ENCODE data around the gene FRAS1. TPM values are rescaled to one million over a fixed set of nuclear protein-coding genes. Genes with fewer than 3 reads are reported as not detected.

Gene FRAS1
- total and polyA plus RNA-seq, 4 donors: 0.08 to 1.4 (median 0.87) TPM; not detected in 1

- no peaks in the 10 kb centered on the region for H3K36me3 ChIP-seq (ENCODE audit: control insufficient read depth in 1 of 2, insufficient read depth in 2 of 2, low read length in 1 of 2)
- H3K4me3 ChIP-seq (ENCODE audit: low read length in 2 of 2): no peak overlapping the region
- ATAC-seq (ENCODE audit: low FRiP score) (no peak), DNase-seq (no peak)
- 15% methylated on average over 3 of the region's 3 CpGs for WGBS, 2 donors
- no peaks in the 10 kb centered on the region for H3K4me1 ChIP-seq (ENCODE audit: control insufficient read depth in 1 of 2, insufficient read depth in 2 of 2, low read length in 2 of 2)
- H3K27me3 ChIP-seq (ENCODE audit: control insufficient read depth in 1 of 2, insufficient read depth in 2 of 2, low read length in 1 of 2): no peaks in the 10 kb centered on the region
- intact Hi-C loops (cut with DNase I): loop anchor here in 1 of 2 donors (10.0 kb wide), 1 partner anchor 552 kb away; no protein-coding TSS in a partner anchor
- no peaks in the 10 kb centered on the region for H3K9me3 ChIP-seq (ENCODE audit: control insufficient read depth, low read length)
- no peak overlapping the region for H3K27ac ChIP-seq (ENCODE audit: low read depth in 1 of 2, low read length in 2 of 2)
Measured at GRCh38 chr4:78517050-78517652, 460.0 kb downstream of the FRAS1 start.

- Histone ChIP-seq H3K27me3 (ENCODE audit: control insufficient read depth in 1 of 2, insufficient read depth in 2 of 2, low read length in 1 of 2) (no peaks in the 10 kb centered on the region), H3K27ac (ENCODE audit: low read depth in 1 of 2, low read length in 2 of 2) (no peak overlapping the region), H3K9me3 (ENCODE audit: control insufficient read depth, low read length) (no peaks in the 10 kb centered on the region), H3K4me1 (ENCODE audit: control insufficient read depth in 1 of 2, insufficient read depth in 2 of 2, low read length in 2 of 2) (no peaks in the 10 kb centered on the region), H3K36me3 (ENCODE audit: control insufficient read depth in 1 of 2, insufficient read depth in 2 of 2, low read length in 1 of 2) (no peaks in the 10 kb centered on the region), H3K4me3 (ENCODE audit: low read length in 2 of 2) (no peak overlapping the region)
- no peak for ATAC-seq (ENCODE audit: low FRiP score)
- intact Hi-C loops (cut with DNase I): loop anchor here in 1 of 2 donors (10.0 kb wide), 1 partner anchor 554 kb away; no protein-coding TSS in a partner anchor
- WGBS, 2 donors: 77 to 81% methylated on average over 3 of the region's 3 CpGs
- DNase-seq: no peak
Measured at GRCh38 chr4:78518561-78518960, 461.4 kb downstream of the FRAS1 start.

- intact Hi-C loops (cut with DNase I): loop anchor here (10.0 kb wide), 2 partner anchors 555 to 565 kb away; no protein-coding TSS in a partner anchor
Measured at GRCh38 chr4:78519962-78520361, 462.8 kb downstream of the FRAS1 start.

GRCh38 chr4:78520808-78521226, 463.7 kb downstream of the FRAS1 start:
- Histone ChIP-seq H3K27me3 (ENCODE audit: control insufficient read depth in 1 of 2, insufficient read depth in 2 of 2, low read length in 1 of 2) (no peaks in the 10 kb centered on the region), H3K9me3 (ENCODE audit: control insufficient read depth, low read length) (no peaks in the 10 kb centered on the region), H3K27ac (ENCODE audit: low read depth in 1 of 2, low read length in 2 of 2) (no peak overlapping the region), H3K36me3 (ENCODE audit: control insufficient read depth in 1 of 2, insufficient read depth in 2 of 2, low read length in 1 of 2) (no peaks in the 10 kb centered on the region), H3K4me3 (ENCODE audit: low read length in 2 of 2) (no peak overlapping the region), H3K4me1 (ENCODE audit: control insufficient read depth in 1 of 2, insufficient read depth in 2 of 2, low read length in 2 of 2) (no peaks in the 10 kb centered on the region)
- no peak for DNase-seq
- intact Hi-C loops (cut with DNase I): loop anchor here in 1 of 2 donors (10.0 kb wide), 1 partner anchor 566 kb away; no protein-coding TSS in a partner anchor
- no peak for ATAC-seq (ENCODE audit: low FRiP score)
- WGBS, 2 donors: 3 to 9% methylated on average over 3 of the region's 3 CpGs

More at GRCh38 chr4:78519962-78520361, 462.8 kb downstream of the FRAS1 start:
- H3K4me3 ChIP-seq (ENCODE audit: low read length in 2 of 2): no peak overlapping the region
- no peak for DNase-seq
- H3K27me3 ChIP-seq (ENCODE audit: control insufficient read depth in 1 of 2, insufficient read depth in 2 of 2, low read length in 1 of 2): no peaks in the 10 kb centered on the region
- no peaks in the 10 kb centered on the region for H3K9me3 ChIP-seq (ENCODE audit: control insufficient read depth, low read length)
- H3K36me3 ChIP-seq (ENCODE audit: control insufficient read depth in 1 of 2, insufficient read depth in 2 of 2, low read length in 1 of 2): no peaks in the 10 kb centered on the region
- H3K4me1 ChIP-seq (ENCODE audit: control insufficient read depth in 1 of 2, insufficient read depth in 2 of 2, low read length in 2 of 2): no peaks in the 10 kb centered on the region
- ATAC-seq (ENCODE audit: low FRiP score): no peak
- whole genome bisulfite sequencing, 2 donors: 83 to 87% methylated on average over 3 of the region's 3 CpGs
- no peak overlapping the region for H3K27ac ChIP-seq (ENCODE audit: low read depth in 1 of 2, low read length in 2 of 2)

- intact Hi-C loops (cut with DNase I): loop anchor here in 1 of 2 donors (10.0 kb wide), 1 partner anchor 569 kb away; no protein-coding TSS in a partner anchor
- H3K36me3 ChIP-seq (ENCODE audit: control insufficient read depth in 1 of 2, insufficient read depth in 2 of 2, low read length in 1 of 2): no peaks in the 10 kb centered on the region
- no peaks in the 10 kb centered on the region for H3K4me1 ChIP-seq (ENCODE audit: control insufficient read depth in 1 of 2, insufficient read depth in 2 of 2, low read length in 2 of 2)
- ATAC-seq (ENCODE audit: low FRiP score) (no peak), DNase-seq (no peak)
- no peaks in the 10 kb centered on the region for H3K27me3 ChIP-seq (ENCODE audit: control insufficient read depth in 1 of 2, insufficient read depth in 2 of 2, low read length in 1 of 2)
- H3K9me3 ChIP-seq (ENCODE audit: control insufficient read depth, low read length): no peaks in the 10 kb centered on the region
- H3K4me3 ChIP-seq (ENCODE audit: low read length in 2 of 2): no peak overlapping the region
- no peak overlapping the region for H3K27ac ChIP-seq (ENCODE audit: low read depth in 1 of 2, low read length in 2 of 2)
- WGBS, 2 donors: 0 to 92% methylated on average over 1 of the region's 1 CpG
Measured at GRCh38 chr4:78524009-78524408, 466.9 kb downstream of the FRAS1 start.

GRCh38 chr4:78525559-78525958, 468.4 kb downstream of the FRAS1 start:
- H3K36me3 ChIP-seq (ENCODE audit: control insufficient read depth in 1 of 2, insufficient read depth in 2 of 2, low read length in 1 of 2): no peaks in the 10 kb centered on the region
- DNase-seq: no peak
- intact Hi-C loops (cut with DNase I): loop anchor here in 1 of 2 donors (10.0 kb wide), 1 partner anchor 571 kb away; no protein-coding TSS in a partner anchor
- peaks cover 2% of the 10 kb centered on the region for H3K9me3 ChIP-seq (ENCODE audit: control insufficient read depth, low read length)
- no peaks in the 10 kb centered on the region for H3K4me1 ChIP-seq (ENCODE audit: control insufficient read depth in 1 of 2, insufficient read depth in 2 of 2, low read length in 2 of 2)
- H3K27me3 ChIP-seq (ENCODE audit: control insufficient read depth in 1 of 2, insufficient read depth in 2 of 2, low read length in 1 of 2): no peaks in the 10 kb centered on the region
- no peak overlapping the region for H3K27ac ChIP-seq (ENCODE audit: low read depth in 1 of 2, low read length in 2 of 2)
- H3K4me3 ChIP-seq (ENCODE audit: low read length in 2 of 2): no peak overlapping the region
- no peak for ATAC-seq (ENCODE audit: low FRiP score)
- WGBS, 2 donors: 86 to 89% methylated on average over 3 of the region's 3 CpGs

GRCh38 chr4:78527103-78527502, 470.0 kb downstream of the FRAS1 start:
- Histone ChIP-seq H3K4me3 (ENCODE audit: low read length in 2 of 2) (no peak overlapping the region), H3K27ac (ENCODE audit: low read depth in 1 of 2, low read length in 2 of 2) (no peak overlapping the region), H3K4me1 (ENCODE audit: control insufficient read depth in 1 of 2, insufficient read depth in 2 of 2, low read length in 2 of 2) (no peaks in the 10 kb centered on the region), H3K36me3 (ENCODE audit: control insufficient read depth in 1 of 2, insufficient read depth in 2 of 2, low read length in 1 of 2) (no peaks in the 10 kb centered on the region), H3K9me3 (ENCODE audit: control insufficient read depth, low read length) (peaks cover 2% of the 10 kb centered on the region), H3K27me3 (ENCODE audit: control insufficient read depth in 1 of 2, insufficient read depth in 2 of 2, low read length in 1 of 2) (no peaks in the 10 kb centered on the region)
- 94 to 98% methylated on average over 1 of the region's 1 CpG for WGBS, 2 donors
- DNase-seq (no peak), ATAC-seq (ENCODE audit: low FRiP score) (no peak)
- intact Hi-C loops (cut with DNase I): loop anchor here in 1 of 2 donors (10.0 kb wide), 1 partner anchor 572 kb away; no protein-coding TSS in a partner anchor

GRCh38 chr4:78527555-78527954, 470.4 kb downstream of the FRAS1 start:
- Histone ChIP-seq H3K27ac (ENCODE audit: low read depth in 1 of 2, low read length in 2 of 2) (no peak overlapping the region), H3K9me3 (ENCODE audit: control insufficient read depth, low read length) (peaks cover 2% of the 10 kb centered on the region), H3K27me3 (ENCODE audit: control insufficient read depth in 1 of 2, insufficient read depth in 2 of 2, low read length in 1 of 2) (no peaks in the 10 kb centered on the region), H3K4me3 (ENCODE audit: low read length in 2 of 2) (no peak overlapping the region), H3K4me1 (ENCODE audit: control insufficient read depth in 1 of 2, insufficient read depth in 2 of 2, low read length in 2 of 2) (no peaks in the 10 kb centered on the region), H3K36me3 (ENCODE audit: control insufficient read depth in 1 of 2, insufficient read depth in 2 of 2, low read length in 1 of 2) (no peaks in the 10 kb centered on the region)
- intact Hi-C loops (cut with DNase I): loop anchor here in 1 of 2 donors (10.0 kb wide), 1 partner anchor 573 kb away; no protein-coding TSS in a partner anchor
- 89% methylated on average over 4 of the region's 4 CpGs for WGBS, 2 donors
- no peak for DNase-seq
- ATAC-seq (ENCODE audit: low FRiP score): no peak

GRCh38 chr4:78528327-78528726, 471.2 kb downstream of the FRAS1 start:
- no peaks in the 10 kb centered on the region for H3K4me1 ChIP-seq (ENCODE audit: control insufficient read depth in 1 of 2, insufficient read depth in 2 of 2, low read length in 2 of 2)
- 61 to 88% methylated on average over 3 of the region's 3 CpGs for WGBS, 2 donors
- peaks cover 2% of the 10 kb centered on the region for H3K9me3 ChIP-seq (ENCODE audit: control insufficient read depth, low read length)
- no peaks in the 10 kb centered on the region for H3K36me3 ChIP-seq (ENCODE audit: control insufficient read depth in 1 of 2, insufficient read depth in 2 of 2, low read length in 1 of 2)
- DNase-seq (no peak), ATAC-seq (ENCODE audit: low FRiP score) (no peak)
- H3K4me3 ChIP-seq (ENCODE audit: low read length in 2 of 2): no peak overlapping the region
- intact Hi-C loops (cut with DNase I): loop anchor here in 1 of 2 donors (10.0 kb wide), 1 partner anchor 574 kb away; no protein-coding TSS in a partner anchor
- H3K27ac ChIP-seq (ENCODE audit: low read depth in 1 of 2, low read length in 2 of 2): no peak overlapping the region
- no peaks in the 10 kb centered on the region for H3K27me3 ChIP-seq (ENCODE audit: control insufficient read depth in 1 of 2, insufficient read depth in 2 of 2, low read length in 1 of 2)

All from aorta (tissue), 5 donors.